Measurements from ENCODE around the gene PIGR. TPM values are rescaled to one million over a fixed set of nuclear protein-coding genes. Genes with fewer than 3 reads are reported as not detected.

Gene PIGR
- total and polyA plus RNA-seq, 12 donors, result under 0.01 to 3.4 (median 0.55) TPM; not detected in 2

GRCh38 chr1:206918076-206918475 lies 28.2 kb downstream of the PIGR start:
- WGBS, 4 donors, result 78 to 87% (median 82%) methylated on average over 3 of the region's 3 CpGs
- intact Hi-C loops (cut with DNase I), result loop anchor here (10.0 kb wide), 3 partner anchors 283 to 443 kb away; partner anchors contain the start of genes DYRK3 (in 2 of the 2) and IKBKE (in 1 of the 2)
- Histone ChIP-seq H3K36me3 (replicated peaks in 1 of 2) (no peaks in the 10 kb centered on the region), H3K9me3 (replicated peaks in 1 of 3) (no peaks in the 10 kb centered on the region), H3K4me3 (no peak overlapping the region), H3K4me1 (replicated peaks in 1 of 2) (no peaks in the 10 kb centered on the region), H3K27ac (no peak overlapping the region), H3K27me3 (peaks cover 2% of the 10 kb centered on the region)
- TF ChIP-seq CTCF (IDR thresholded peaks at IDR 0.05) (no peak), POLR2A (IDR thresholded peaks at IDR 0.05) (no peak)
- no peak for DNase-seq

GRCh38 chr1:206916000-206916709 lies 30.1 kb downstream of the PIGR start:
- WGBS, 4 donors, result 64 to 78% (median 75%) methylated on average over 7 to 8 of the region's 8 CpGs
- TF ChIP-seq POLR2A (IDR thresholded peaks at IDR 0.05) (no peak), CTCF (IDR thresholded peaks at IDR 0.05) (no peak)
- no peak for DNase-seq
- Histone ChIP-seq H3K27me3 (peaks cover 6% of the 10 kb centered on the region), H3K27ac (no peak overlapping the region), H3K36me3 (replicated peaks in 1 of 2) (no peaks in the 10 kb centered on the region), H3K9me3 (replicated peaks in 1 of 3) (no peaks in the 10 kb centered on the region), H3K4me3 (no peak overlapping the region), H3K4me1 (replicated peaks in 1 of 2) (no peaks in the 10 kb centered on the region)
- intact Hi-C loops (cut with DNase I), result loop anchor here (10.0 kb wide), 3 partner anchors 281 to 441 kb away; partner anchors contain the start of genes DYRK3 (in 2 of the 2) and IKBKE (in 1 of the 2)

GRCh38 chr1:206915030-206915735 lies 31.1 kb downstream of the PIGR start:
- Histone ChIP-seq H3K27ac (no peak overlapping the region), H3K36me3 (replicated peaks in 1 of 2) (no peaks in the 10 kb centered on the region), H3K9me3 (replicated peaks in 1 of 3) (no peaks in the 10 kb centered on the region), H3K4me1 (replicated peaks in 1 of 2) (no peaks in the 10 kb centered on the region), H3K4me3 (no peak overlapping the region), H3K27me3 (peaks cover 6% of the 10 kb centered on the region)
- no peak for TF ChIP-seq CTCF (IDR thresholded peaks at IDR 0.05)
- intact Hi-C loops (cut with DNase I), result loop anchor here (10.0 kb wide), 3 partner anchors 280 to 440 kb away; partner anchors contain the start of genes DYRK3 (in 2 of the 2) and IKBKE (in 1 of the 2)
- WGBS, 4 donors, result 79 to 84% (median 80%) methylated on average over 15 of the region's 15 CpGs
- DNase-seq, result no peak

GRCh38 chr1:206913766-206914537 lies 32.3 kb downstream of the PIGR start:
- Histone ChIP-seq H3K27me3 (peaks cover 6% of the 10 kb centered on the region), H3K27ac (no peak overlapping the region), H3K4me1 (replicated peaks in 1 of 2) (peaks cover 9 to 12% of the 10 kb centered on the region in 2 donors), H3K36me3 (replicated peaks in 1 of 2) (no peaks in the 10 kb centered on the region), H3K9me3 (replicated peaks in 1 of 3) (no peaks in the 10 kb centered on the region), H3K4me3 (no peak overlapping the region)
- WGBS, 4 donors, result 75 to 80% (median 77%) methylated on average over 12 of the region's 12 CpGs
- intact Hi-C loops (cut with DNase I), result loop anchor here (5.0 to 10.0 kb wide), 4 partner anchors 182 to 439 kb away; partner anchors contain the start of genes DYRK3 (in 2 of the 2) and IKBKE (in 1 of the 2)
- no peak for TF ChIP-seq CTCF (IDR thresholded peaks at IDR 0.05)
- no peak for TF ChIP-seq POLR2A (IDR thresholded peaks at IDR 0.05)
- DNase-seq, result no peak

All from adrenal gland (tissue), 12 donors.